ENCODE measurements around the gene MYL6B.
"Not testable (repeated sequence)": the region's sequence is repeated elsewhere in the genome, so short reads cannot be mapped to it uniquely, and the experiment has no call there.

Gene MYL6B

GRCh38 chr12:56152756-56153677 is 630 bp downstream of the MYL6B start:
- no peak for DNase-seq (ENCODE audit: low read depth, low spot score)

GRCh38 chr12:56153678-56154065 is 1.3 kb downstream of the MYL6B start:
- DNase-seq (ENCODE audit: low read depth, low spot score) = no peak

- DNase-seq (ENCODE audit: low read depth, low spot score) = no peak
These were observed 1.9 kb downstream of the MYL6B start for GRCh38 chr12:56154246-56154771.

GRCh38 chr12:56154818-56155217 is 2.4 kb downstream of the MYL6B start:
- no peak for DNase-seq (ENCODE audit: low read depth, low spot score)

GRCh38 chr12:56155256-56155845 is 3.0 kb downstream of the MYL6B start:
- no peak for DNase-seq (ENCODE audit: low read depth, low spot score)

- not testable (repeated sequence) for DNase-seq (ENCODE audit: low read depth, low spot score)
These were observed 4.2 kb downstream of the MYL6B start for GRCh38 chr12:56156464-56157200.

GRCh38 chr12:56157201-56158028 is 5.0 kb downstream of the MYL6B start:
- peak; percentile 65 for DNase-seq (ENCODE audit: low read depth, low spot score)

GRCh38 chr12:56158029-56158925 is 5.9 kb downstream of the MYL6B start, which contains the start of gene MYL6:
Gene MYL6, plus strand, starts transcription at chr12:56158359. Its CDS starts 43 bp downstream, at chr12:56158402.
- DNase-seq (ENCODE audit: low read depth, low spot score) = peak; percentile 97

- peak; percentile 68 for DNase-seq (ENCODE audit: low read depth, low spot score)
These were observed 6.6 kb downstream of the MYL6B start for GRCh38 chr12:56158926-56159461.

GRCh38 chr12:56159482-56160192 is 7.2 kb downstream of the MYL6B start:
- DNase-seq (ENCODE audit: low read depth, low spot score) = no peak

- no peak for DNase-seq (ENCODE audit: low read depth, low spot score)
These were observed 7.9 kb downstream of the MYL6B start for GRCh38 chr12:56160193-56160763.

- DNase-seq (ENCODE audit: low read depth, low spot score) = no peak
These were observed 8.7 kb downstream of the MYL6B start for GRCh38 chr12:56160894-56161689.

- no peak for DNase-seq (ENCODE audit: low read depth, low spot score)
These were observed 9.4 kb downstream of the MYL6B start for GRCh38 chr12:56161690-56162351.

- DNase-seq (ENCODE audit: low read depth, low spot score) = no peak
These were observed 10.3 kb downstream of the MYL6B start for GRCh38 chr12:56162468-56163290.

- no peak for DNase-seq (ENCODE audit: low read depth, low spot score)
These were observed 11.4 kb downstream of the MYL6B start for GRCh38 chr12:56163533-56164344.

- no peak for DNase-seq (ENCODE audit: low read depth, low spot score)
These were observed 11.9 kb downstream of the MYL6B start for GRCh38 chr12:56164345-56164729.
